Mucosa of stomach (tissue), 1 donor: ENCODE measurements around the gene IPO13.

Source experiments
- H3K27me3 ChIP-seq: one replicate; pipeline ENCODE4 v1.7.0; 2013; ENCODE audit warnings: mild to moderate bottlenecking, low read length; ENCODE audit not compliant: control insufficient read depth, insufficient read depth
- H3K36me3 ChIP-seq: one replicate; pipeline ENCODE4 v1.7.0; 2013; ENCODE audit warnings: low read length; ENCODE audit not compliant: control insufficient read depth, insufficient read depth
- H3K4me1 ChIP-seq: one replicate; pipeline ENCODE4 v1.7.0; 2013; ENCODE audit warnings: mild to moderate bottlenecking, low read length; ENCODE audit not compliant: control insufficient read depth, insufficient read depth
- H3K4me3 ChIP-seq: one replicate; pipeline ENCODE4 v1.7.0; 2013; ENCODE audit warnings: low read length
- H3K9ac ChIP-seq: one replicate; pipeline ENCODE4 v1.7.0; 2013; ENCODE audit warnings: mild to moderate bottlenecking, low read length, moderate library complexity
- H3K9me3 ChIP-seq: one replicate; pipeline ENCODE4 v1.7.0; 2013; ENCODE audit warnings: mild to moderate bottlenecking, low read length, moderate library complexity; ENCODE audit not compliant: control insufficient read depth
- donor health status: Pancreatic carcinoma.

Gene IPO13

GRCh38 chr1:44016041-44016889, 69.5 kb downstream of the IPO13 start:
- no peak overlapping the region for H3K4me3 ChIP-seq
- no peaks in the 10 kb centered on the region for H3K36me3 ChIP-seq
- no peaks in the 10 kb centered on the region for H3K27me3 ChIP-seq
- H3K9me3 ChIP-seq: no peaks in the 10 kb centered on the region
- H3K4me1 ChIP-seq: peaks cover 7% of the 10 kb centered on the region
- no peak overlapping the region for H3K9ac ChIP-seq

GRCh38 chr1:44016890-44017400, 70.2 kb downstream of the IPO13 start:
- Histone ChIP-seq H3K27me3 (no peaks in the 10 kb centered on the region), H3K4me1 (peaks cover 7% of the 10 kb centered on the region), H3K4me3 (no peak overlapping the region), H3K9ac (no peak overlapping the region), H3K9me3 (no peaks in the 10 kb centered on the region), H3K36me3 (no peaks in the 10 kb centered on the region)
